Stimulated activated CD8-positive, alpha-beta memory T cell treated with anti-CD3 and anti-CD28 coated beads, Interleukin-4, amount 100 ng/mL, for 4 hours (primary cell): Measurements from ENCODE around the gene AKR1B15.

Experiments
- DNase-seq, 2 donors: peaks; one replicate each; pipeline ENCODE4 v3.0.0-alpha.2; 2020; ENCODE audit warnings: low read depth in 2 of 2, low spot score in 1 of 2

AKR1B15 gene

GRCh38 chr7:134611611-134612151, 62.8 kb downstream of the AKR1B15 start:
- no peak for DNase-seq

GRCh38 chr7:134612197-134612596, 63.3 kb downstream of the AKR1B15 start:
- DNase-seq: no peak

GRCh38 chr7:134613623-134614347, 64.9 kb downstream of the AKR1B15 start:
- DNase-seq: no peak

- DNase-seq: no peak
These were observed 67.7 kb downstream of the AKR1B15 start for GRCh38 chr7:134616611-134617010.

- no peak for DNase-seq
These were observed 70.0 kb downstream of the AKR1B15 start for GRCh38 chr7:134618756-134619530.

- DNase-seq: no peak
These were observed 70.9 kb downstream of the AKR1B15 start for GRCh38 chr7:134619627-134620331.

- no peak for DNase-seq
These were observed 73.5 kb downstream of the AKR1B15 start for GRCh38 chr7:134622303-134622995.

- DNase-seq: no peak
These were observed 74.3 kb downstream of the AKR1B15 start for GRCh38 chr7:134623193-134623592.

- no peak for DNase-seq
These were observed 76.6 kb downstream of the AKR1B15 start for GRCh38 chr7:134625550-134625949.

- no peak for DNase-seq
These were observed 78.3 kb downstream of the AKR1B15 start for GRCh38 chr7:134627109-134627774.

GRCh38 chr7:134627775-134628153, 78.9 kb downstream of the AKR1B15 start:
- no peak for DNase-seq

- no peak for DNase-seq
These were observed 80.5 kb downstream of the AKR1B15 start for GRCh38 chr7:134629445-134629844.
